HepG2 (cell line): Measurements from ENCODE around the gene PRDX6. TPM values are rescaled to one million over a fixed set of nuclear protein-coding genes. Genes with fewer than 3 reads are reported as not detected.
A peak's percentile ranks its signal among the peaks of the same experiment; 100 is the strongest.

Experiments used
- ATAC-seq: fragments of 200-7000 bp; cut with Tn5 transposase; 3 replicates; pipeline ENCODE4 v1.9.1; 2020; ENCODE audit warnings: mild to moderate bottlenecking, moderate library complexity
- BruUV-seq: library from RNA; stranded (reverse); fragments of 400-500 nt; replicated peaks from 2 replicates; lab custom pipeline; 2021; lab: Mats Ljungman, UMichigan
- CTCF ChIA-PET: fragments of 300-600 bp; formaldehyde crosslinking; extraction: SDS; loops from one replicate; lab custom pipeline; 2021; ENCODE audit warnings: low total read pairs, inconsistent platforms, low intra/inter-chr PET ratio; lab: Yijun Ruan, JAX
- POLR2A ChIA-PET: fragments of 350-600 bp; sonication (Branson Sonifier 250); formaldehyde crosslinking; loops from one replicate; lab custom pipeline; 2020; ENCODE audit warnings: antibody characterized with exemption, inconsistent platforms; lab: Yijun Ruan, JAX
- DNase-seq: peaks from one replicate; pipeline ENCODE4 v3.0.0-alpha.2; 2015; ENCODE audit warnings: low spot score
- FAIRE-seq: peaks from 3 replicates; lab custom pipeline; 2011; peaks lifted over from hg19 to GRCh38; lab: Jason Lieb, UNC
- H2AFZ ChIP-seq: one replicate; pipeline ENCODE4 v1.6.1; 2011; ENCODE audit warnings: low read length, inconsistent platforms
- H3K27ac ChIP-seq: fragments of 300-600 bp; 3 replicates; pipeline ENCODE4 v1.8.0; 2011; ENCODE audit warnings: mixed run types, mild to moderate bottlenecking, mixed read lengths, low read length, inconsistent platforms; ENCODE audit not compliant: insufficient read depth; ENCODE audit errors: extremely low read length
- H3K27me3 ChIP-seq, 2 experiments: fragments of 200-600 bp in 1 of 2; 2 replicates in 1 of 2; 3 replicates in 1 of 2; pipeline versions ENCODE4 v1.6.0 to v1.8.0; 2011; ENCODE audit warnings: low read length in 2 of 2, mild to moderate bottlenecking in 2 of 2, moderate library complexity in 2 of 2, inconsistent platforms in 1 of 2; ENCODE audit not compliant: insufficient read depth in 2 of 2, control insufficient read depth in 1 of 2
- H3K36me3 ChIP-seq, 2 experiments: fragments of 200-600 bp in 1 of 2; replicated peaks in 1 of 2; 2 replicates in 1 of 2; 3 replicates in 1 of 2; pipeline versions ENCODE4 v1.5.1 to v1.8.0; 2011; ENCODE audit warnings: low read length in 2 of 2, inconsistent platforms in 1 of 2; ENCODE audit not compliant: insufficient read depth in 2 of 2, control insufficient read depth in 1 of 2
- H3K4me1 ChIP-seq: 2 replicates; pipeline ENCODE4 v1.5.1; 2012; ENCODE audit warnings: low read length, inconsistent platforms; ENCODE audit not compliant: insufficient read depth
- H3K4me2 ChIP-seq: 2 replicates; pipeline ENCODE4 v1.6.0; 2011; ENCODE audit warnings: low read depth, low read length, inconsistent platforms
- H3K4me3 ChIP-seq, 3 experiments: fragments of 200-600 bp in 1 of 3; sonication (generic), shearing (Covaris generic) in 1 of 3; replicated peaks in 1 of 3; 2 replicates each; pipeline ENCODE4 v1.5.1; 2011 to 2016; ENCODE audit warnings: low read length in 3 of 3, inconsistent platforms in 2 of 3, low read depth in 2 of 3, mild to moderate bottlenecking in 2 of 3, control low read depth in 1 of 3, mixed read lengths in 1 of 3; ENCODE audit not compliant: insufficient read depth in 1 of 3
- H3K79me2 ChIP-seq: one replicate; pipeline ENCODE4 v1.6.1; 2011; ENCODE audit warnings: low read length, inconsistent platforms; ENCODE audit not compliant: insufficient read depth
- H3K9ac ChIP-seq: 2 replicates; pipeline ENCODE4 v1.6.0; 2011; ENCODE audit warnings: mild to moderate bottlenecking, low read depth, low read length, inconsistent platforms; ENCODE audit not compliant: insufficient read depth
- H3K9me3 ChIP-seq: 2 replicates; pipeline ENCODE4 v1.5.1; 2012; ENCODE audit warnings: mild to moderate bottlenecking, low read length
- H4K20me1 ChIP-seq: 2 replicates; pipeline ENCODE4 v1.6.0; 2011; ENCODE audit warnings: inconsistent platforms, mild to moderate bottlenecking, low read length, moderate library complexity; ENCODE audit not compliant: insufficient read depth
- CEBPB ChIP-seq: IDR thresholded peaks from 2 replicates; pipeline ENCODE4 v1.6.1; 2011; ENCODE audit warnings: low read depth, low read length, improper control_type of control experiment, borderline replicate concordance
- CEBPG ChIP-seq: IDR thresholded peaks from 2 replicates; pipeline ENCODE4 v1.6.1; 2016
- DPF2 ChIP-seq: sonication (generic); formaldehyde crosslinking; IDR thresholded peaks from 2 replicates; pipeline ENCODE4 v1.4.0; 2020; ENCODE audit warnings: mild to moderate bottlenecking, low read depth, missing genetic modification reagents, borderline replicate concordance
- FOXP1 ChIP-seq, 2 experiments: fragments of 450-650 bp in 1 of 2; IDR thresholded peaks; 2 replicates each; pipeline ENCODE4 v1.6.1; 2017 to 2018; ENCODE audit warnings: antibody characterized with exemption in 1 of 2
- HMG20A ChIP-seq: IDR thresholded peaks from 2 replicates; pipeline ENCODE4 v1.6.1; 2016; ENCODE audit warnings: borderline replicate concordance
- KLF16 ChIP-seq, 2 experiments: sonication (generic) in 1 of 2; formaldehyde crosslinking in 1 of 2; IDR thresholded peaks; 2 replicates each; pipeline versions ENCODE4 v1.6.1 to v1.8.0; 2016 to 2023; ENCODE audit warnings: missing genetic modification reagents in 2 of 2, missing compliant biosample characterization in 1 of 2
- NRL ChIP-seq: sonication (generic); formaldehyde crosslinking; IDR thresholded peaks from 2 replicates; pipeline ENCODE4 v1.5.0; 2020; ENCODE audit warnings: missing genetic modification reagents, mild to moderate bottlenecking, moderate library complexity, borderline replicate concordance
- SOX5 ChIP-seq: IDR thresholded peaks from 2 replicates; pipeline ENCODE4 v1.6.1; 2016; ENCODE audit warnings: borderline replicate concordance
- TCF7 ChIP-seq: sonication (generic); IDR thresholded peaks from 2 replicates; pipeline ENCODE4 v1.6.1; 2016; ENCODE audit warnings: antibody characterized with exemption, low read depth
- ZNF101 ChIP-seq: sonication (generic); formaldehyde crosslinking; IDR thresholded peaks from 2 replicates; pipeline ENCODE4 v1.4.0; 2020; ENCODE audit warnings: mild to moderate bottlenecking, low read depth, missing genetic modification reagents, borderline replicate concordance
- ZNF30 ChIP-seq: sonication (generic); formaldehyde crosslinking; IDR thresholded peaks from 2 replicates; pipeline ENCODE4 v1.5.0; 2020; ENCODE audit warnings: mild to moderate bottlenecking, missing genetic modification reagents
- ZNF33A ChIP-seq: sonication (generic); formaldehyde crosslinking; IDR thresholded peaks from 2 replicates; pipeline ENCODE4 v1.5.1; 2020; ENCODE audit warnings: missing genetic modification reagents, mild to moderate bottlenecking, moderate library complexity, borderline replicate concordance
- ZNF430 ChIP-seq: sonication (generic); formaldehyde crosslinking; IDR thresholded peaks from 2 replicates; pipeline ENCODE4 v1.9.0; 2021; ENCODE audit warnings: mild to moderate bottlenecking, missing genetic modification reagents
- ZNF547 ChIP-seq: sonication (generic); formaldehyde crosslinking; IDR thresholded peaks from 2 replicates; pipeline ENCODE4 v1.5.1; 2020; ENCODE audit warnings: mild to moderate bottlenecking, missing genetic modification reagents
- ZNF678 ChIP-seq: sonication (generic); formaldehyde crosslinking; IDR thresholded peaks from 2 replicates; pipeline ENCODE4 v1.4.0; 2020; ENCODE audit warnings: mild to moderate bottlenecking, missing genetic modification reagents
- ZNF7 ChIP-seq: IDR thresholded peaks from 2 replicates; pipeline ENCODE4 v1.6.1; 2016; ENCODE audit warnings: missing biosample characterization, missing genetic modification reagents
- WGBS: methylation state at CpG from one replicate; pipeline ENCODE4 v1.1.6; 2017; ENCODE audit warnings: low lambda C conversion rate; 5-methylcytosine and 5-hydroxymethylcytosine counted together
- in situ Hi-C: cut with HindIII; loops from 2 replicates; pipeline ENCODE4 v1.10.0; 2017; ENCODE audit warnings: low pct_unique_long_range_greater_than_20kb; ENCODE audit not compliant: extremely low pct_ligation_motif_present
- intact Hi-C: fragments of 100-400 bp; cut with micrococcal nuclease; formaldehyde crosslinking; loops from one replicate; pipeline ENCODE4 v1.10.0; 2022; ENCODE audit not compliant: unreplicated experiment
- polyA plus RNA-seq, 8 experiments: library from polyadenylated mRNA; depleted of rRNA in 3 of 8; stranded (reverse) in 7 of 8; unstranded in 1 of 8; fragments of >200 nt; fragmentation: Illumina TruSeq in 4 of 8; extraction: Trizol in 4 of 8; gene quantifications; 2 replicates each; pipeline versions ENCODE4 v1.2.1 to v1.2.3, GENCODE V29; 2011 to 2016; ENCODE audit warnings: low read depth in 4 of 8, missing spikeins in 1 of 8, mixed read lengths in 1 of 8; ENCODE audit not compliant: insufficient read depth in 1 of 8
- total RNA-seq, 5 experiments: library from RNA; depleted of rRNA; stranded (reverse); fragments of >200 nt; fragmentation: Illumina TruSeq; extraction: Trizol; gene quantifications; 2 replicates each; pipeline ENCODE4 v1.2.3, GENCODE V29; 2016; ENCODE audit warnings: low read depth in 1 of 5
- TF ChIP-seq, protein P1 (sequence below): IDR thresholded peaks from 2 replicates; pipeline ENCODE4 v1.6.1; 2016; ENCODE audit warnings: missing genetic modification reagents, missing compliant biosample characterization

The PRDX6 gene
- total and polyA plus RNA-seq, 2 of the 13 experiments (the other 11 are each of a cell fraction or from before 2014, with no cell fraction given) = 224 to 309 TPM

DNA sequence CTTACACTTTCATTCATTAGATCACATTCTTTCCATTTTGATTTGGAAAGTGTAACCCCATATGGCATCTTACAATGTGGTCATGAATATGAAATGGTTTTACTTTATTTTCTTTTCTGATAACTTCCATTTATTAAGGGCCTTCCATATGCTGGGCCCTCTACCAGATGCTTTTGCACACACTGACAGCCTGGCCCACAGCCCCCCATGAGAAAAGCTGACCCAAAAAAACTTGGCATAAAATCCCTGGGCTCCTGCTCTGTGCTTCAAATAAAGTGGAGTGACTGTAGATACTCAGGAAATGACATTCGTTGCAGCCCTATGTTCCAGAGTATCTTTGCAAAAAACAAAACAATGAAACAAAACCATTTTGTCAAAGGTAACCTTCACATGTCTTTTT, 48.8 kb downstream of the PRDX6 start (continued):
- no peak for TF ChIP-seq ZNF33A (CRISPR knock-in tag)
- TF ChIP-seq NRL (CRISPR knock-in tag) = no peak
- no peak for TF ChIP-seq TCF7
- no peak for TF ChIP-seq FOXP1 (IDR thresholded peaks at IDR 0.05)
- TF ChIP-seq FOXP1 (CRISPR knock-in tag; IDR thresholded peaks at IDR 0.05) = no peak

DNA sequence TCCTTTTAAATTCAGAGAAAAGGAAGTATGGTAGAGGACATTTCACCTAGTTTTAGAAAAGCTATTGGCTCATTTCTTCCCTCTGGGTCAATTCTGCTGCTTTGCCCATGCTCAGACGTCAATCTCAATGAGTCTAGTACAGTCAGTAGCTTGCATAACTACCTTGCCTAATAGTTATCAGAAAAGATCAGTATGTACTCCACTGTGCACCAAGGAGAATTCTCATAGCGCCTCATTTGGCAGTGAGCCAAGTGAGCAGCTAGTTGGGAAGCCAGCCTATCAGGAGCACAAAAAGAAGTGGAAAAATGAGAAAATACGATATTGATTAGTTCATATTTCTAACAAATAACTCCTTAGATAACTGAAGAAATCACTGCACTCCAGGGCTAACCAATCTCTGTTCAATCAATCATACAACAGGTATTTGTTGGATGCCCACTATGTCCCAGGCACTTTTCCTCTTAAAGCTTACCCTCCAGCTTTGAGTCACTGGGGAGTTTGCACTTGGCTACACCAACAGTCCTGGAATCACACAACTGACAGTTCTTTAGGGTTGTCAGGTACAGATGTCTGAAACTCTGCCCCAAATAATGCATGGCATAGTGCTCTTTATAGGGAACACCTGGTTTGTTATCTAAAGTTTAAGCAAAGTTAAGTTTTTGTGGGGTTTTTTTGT, 50.2 kb downstream of the PRDX6 start:
- Histone ChIP-seq H3K9ac (no peak overlapping the region), H3K27me3 (no peaks in the 10 kb centered on the region), H4K20me1 (no peaks in the 10 kb centered on the region), H3K9me3 (no peaks in the 10 kb centered on the region)
- 4% methylated on average over 3 of the region's 3 CpGs for WGBS
- CTCF ChIA-PET = no interaction called here
- ATAC-seq = peak; percentile 36; the same call in 1 of the 3 replicates
- no TSS peak for BruUV-seq
- intact Hi-C loops = no loop called here
- peak; percentile 22; the same call in 1 of the 2 replicates for TF ChIP-seq CEBPG
- TF ChIP-seq ZNF7 (CRISPR knock-in tag) = no peak
- TF ChIP-seq CEBPB = 0 out of 2 replicates have a peak, but pooled peaks have one; percentile 12
- TF ChIP-seq, all 625 proteins: peak for 2
- in situ Hi-C loops = no loop called here
- Histone ChIP-seq H3K4me1 (peaks cover 9% of the 10 kb centered on the region), H3K79me2 (no peaks in the 10 kb centered on the region), H3K27ac (no peak overlapping the region), H2AFZ (no peak overlapping the region), H3K4me3 (no peak overlapping the region), H3K4me2 (no peak overlapping the region), H3K36me3 (no peaks in the 10 kb centered on the region)
- no peak for FAIRE-seq
- no peak for DNase-seq
- POLR2A ChIA-PET = no interaction called here

DNA sequence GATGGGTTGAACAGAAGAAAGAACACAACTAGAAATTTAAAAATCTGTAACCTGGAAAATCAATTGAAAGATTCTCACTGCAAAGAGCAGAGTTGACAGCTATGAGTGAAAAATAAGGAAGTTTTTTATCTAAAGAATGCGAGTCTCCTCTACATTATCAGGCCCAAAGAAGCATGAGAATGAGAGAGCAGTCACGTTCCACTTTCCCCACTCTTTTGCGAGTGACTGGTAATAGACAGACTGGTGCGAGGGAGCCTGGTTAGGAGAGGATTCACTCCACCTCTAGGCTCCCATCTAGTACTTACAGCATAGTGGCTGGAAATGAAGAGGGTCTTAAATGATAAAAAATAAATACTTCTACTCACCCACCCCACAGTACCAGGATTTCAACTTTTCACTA, 52.0 kb downstream of the PRDX6 start:
- BruUV-seq = no TSS peak
- H2AFZ ChIP-seq = no peak overlapping the region
- intact Hi-C loops (no loop called here), in situ Hi-C loops (no loop called here)
- no peak overlapping the region for H3K9ac ChIP-seq
- H3K27ac ChIP-seq = no peak overlapping the region
- no peak overlapping the region for H3K4me3 ChIP-seq
- no peaks in the 10 kb centered on the region for H3K9me3 ChIP-seq
- H3K27me3 ChIP-seq = no peaks in the 10 kb centered on the region
- ChIA-PET POLR2A (no interaction called here), CTCF (no interaction called here)
- H4K20me1 ChIP-seq = no peaks in the 10 kb centered on the region
- WGBS = 5% methylated on average over 4 of the region's 4 CpGs
- no peaks in the 10 kb centered on the region for H3K36me3 ChIP-seq
- no peak for FAIRE-seq
- ATAC-seq = no peak
- no peaks in the 10 kb centered on the region for H3K79me2 ChIP-seq
- peaks cover under 1% of the 10 kb centered on the region for H3K4me1 ChIP-seq
- DNase-seq = no peak
- no peak overlapping the region for H3K4me2 ChIP-seq
- TF ChIP-seq KLF16 (CRISPR knock-in tag; IDR thresholded peaks at IDR 0.05) = no peak
- TF ChIP-seq, protein P1, sequence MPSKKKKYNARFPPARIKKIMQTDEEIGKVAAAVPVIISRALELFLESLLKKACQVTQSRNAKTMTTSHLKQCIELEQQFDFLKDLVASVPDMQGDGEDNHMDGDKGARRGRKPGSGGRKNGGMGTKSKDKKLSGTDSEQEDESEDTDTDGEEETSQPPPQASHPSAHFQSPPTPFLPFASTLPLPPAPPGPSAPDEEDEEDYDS (CRISPR knock-in tag) = no peak
- no peak for TF ChIP-seq ZNF430 (CRISPR knock-in tag)
- no peak for TF ChIP-seq HMG20A
- no peak for TF ChIP-seq ZNF30 (CRISPR knock-in tag)
- TF ChIP-seq ZNF547 = no peak
- TF ChIP-seq SOX5 (CRISPR knock-in tag) = no peak
- no peak for TF ChIP-seq ZNF101 (CRISPR knock-in tag)
- no peak for TF ChIP-seq DPF2
- TF ChIP-seq ZNF678 = no peak
